Stimulated activated CD8-positive, alpha-beta memory T cell treated with anti-CD3 and anti-CD28 coated beads, Interleukin-2, amount 100 ng/mL, for 1 hour (primary cell): ENCODE data around the gene ZNF181.

Source experiments
- DNase-seq, 2 donors: peaks; one replicate each; pipeline ENCODE4 v3.0.0-alpha.2; 2020; ENCODE audit warnings: low read depth in 2 of 2

The ZNF181 gene

GRCh38 chr19:34757441-34757840, 23.4 kb downstream of the ZNF181 start:
- no peak for DNase-seq

DNA sequence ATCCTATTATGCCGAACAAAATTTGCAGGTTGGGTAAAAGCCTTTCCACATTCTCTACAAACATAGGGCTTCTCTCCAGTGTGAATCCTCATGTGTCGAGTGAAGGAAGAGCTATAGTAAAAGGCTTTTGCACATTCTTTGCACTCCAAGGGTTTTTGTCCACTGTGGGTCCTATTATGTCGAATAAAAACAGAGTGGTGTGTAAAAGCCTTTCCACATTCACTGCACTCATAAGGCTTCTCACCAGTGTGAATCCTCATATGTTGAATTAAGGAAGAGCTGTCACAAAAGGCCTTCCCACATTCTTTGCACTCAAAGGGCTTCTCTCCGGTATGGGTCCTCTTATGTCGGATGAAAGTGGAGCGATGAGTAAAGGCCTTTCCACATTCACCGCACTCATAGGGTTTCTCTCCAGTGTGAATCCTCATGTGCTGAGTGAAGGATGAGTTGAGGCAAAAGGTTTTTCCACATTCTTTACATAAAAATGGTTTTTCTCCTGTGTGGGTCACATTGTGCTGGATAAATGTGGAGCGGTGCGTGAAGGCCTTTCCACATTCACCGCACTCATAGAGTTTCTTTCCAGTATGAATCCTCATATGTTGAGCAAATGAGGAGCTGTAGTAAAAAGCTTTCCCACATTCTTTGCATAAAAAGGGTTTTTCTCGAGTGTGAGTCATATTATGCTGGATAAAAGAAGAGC, 25.3 kb downstream of the ZNF181 start:
- DNase-seq: no peak

DNA sequence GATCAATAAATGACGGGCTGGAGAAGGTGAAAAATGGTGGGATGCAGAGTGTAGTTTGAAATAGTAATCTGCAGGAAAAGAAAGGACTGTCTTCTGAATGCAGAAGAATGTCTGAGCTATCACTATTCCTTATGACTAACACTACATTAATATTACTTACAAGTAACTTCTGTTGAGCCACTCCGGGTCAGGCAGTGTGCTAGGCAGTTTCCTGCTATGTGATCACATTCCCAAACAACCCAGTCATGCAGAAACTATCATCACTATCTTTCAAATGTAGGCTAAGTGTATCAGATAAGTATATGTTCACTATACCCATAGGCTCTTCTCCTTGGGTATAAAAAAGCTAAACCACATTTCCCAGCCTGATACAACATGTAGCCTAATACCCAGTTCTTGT, 32.3 kb downstream of the ZNF181 start:
- no peak for DNase-seq

DNA sequence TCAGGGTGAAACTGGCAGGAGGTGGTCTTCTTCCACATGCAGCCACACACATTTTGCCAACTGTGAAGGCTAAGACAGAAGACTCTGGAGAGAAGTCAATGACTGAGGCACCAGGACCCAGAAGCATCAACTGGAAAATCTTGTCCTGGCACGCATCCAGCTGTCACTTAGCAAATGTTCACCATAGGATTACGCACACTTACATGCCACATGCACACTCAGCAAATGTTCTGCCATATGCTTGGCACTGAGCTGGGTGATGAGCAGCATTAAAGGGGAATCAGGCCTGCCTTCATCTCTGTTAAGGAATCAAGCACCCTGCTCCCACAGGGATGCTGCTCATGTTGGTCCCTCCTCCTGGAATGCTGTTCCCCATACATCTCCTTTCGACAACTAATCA, 33.9 kb downstream of the ZNF181 start:
- DNase-seq: no peak

DNA sequence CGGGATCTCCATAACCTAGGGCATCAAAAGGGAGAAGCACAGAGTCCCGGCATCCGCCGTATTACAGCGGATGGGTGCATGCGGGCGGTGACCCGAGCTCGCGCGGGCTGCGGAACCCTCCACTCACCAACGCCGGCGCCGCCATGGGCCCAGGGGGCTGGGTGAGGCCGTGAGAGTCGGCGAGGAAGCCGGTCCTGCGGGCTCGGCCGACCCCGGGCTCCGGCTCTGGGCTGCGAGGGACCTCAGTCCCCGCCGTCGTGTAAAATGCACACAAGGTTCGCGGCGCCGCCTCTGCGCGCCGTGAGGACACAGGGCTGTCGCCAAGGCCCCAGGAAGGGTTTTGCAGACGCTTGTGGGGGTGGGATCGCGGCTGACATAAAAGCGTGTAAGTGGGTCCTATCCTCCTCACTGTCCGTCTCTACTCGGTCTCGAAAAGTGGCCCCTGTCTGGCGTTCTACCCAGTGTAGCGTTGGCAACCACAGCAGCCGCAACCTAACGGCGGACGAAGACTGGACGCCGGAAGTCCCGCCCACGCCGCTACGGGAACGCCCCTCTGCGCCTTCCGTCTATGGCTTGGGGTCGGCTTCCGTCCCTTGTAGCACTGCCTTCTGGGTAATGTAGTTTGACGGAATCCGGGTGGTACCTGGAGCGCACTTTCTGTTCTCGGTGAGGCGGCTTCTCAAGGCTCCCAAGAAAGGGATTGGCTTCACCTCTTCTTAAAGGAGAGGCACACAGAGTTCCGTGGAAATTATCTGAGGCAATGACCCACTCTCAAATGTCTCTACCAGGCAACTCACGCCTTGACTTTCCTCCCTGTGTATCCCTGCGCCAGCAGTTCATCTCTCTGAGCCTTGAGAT, 38.9 kb downstream of the ZNF181 start, which contains the start of gene ZNF599:
TSS of gene ZNF599 (minus strand) at position 519 of the 858 bp plus-strand sequence. CDS start at position 145, 374 bp downstream.
- DNase-seq: peak; percentile 78 to 81

- DNase-seq: no peak
Observed at GRCh38 chr19:34773555-34773864, 39.5 kb downstream of the ZNF181 start.

DNA sequence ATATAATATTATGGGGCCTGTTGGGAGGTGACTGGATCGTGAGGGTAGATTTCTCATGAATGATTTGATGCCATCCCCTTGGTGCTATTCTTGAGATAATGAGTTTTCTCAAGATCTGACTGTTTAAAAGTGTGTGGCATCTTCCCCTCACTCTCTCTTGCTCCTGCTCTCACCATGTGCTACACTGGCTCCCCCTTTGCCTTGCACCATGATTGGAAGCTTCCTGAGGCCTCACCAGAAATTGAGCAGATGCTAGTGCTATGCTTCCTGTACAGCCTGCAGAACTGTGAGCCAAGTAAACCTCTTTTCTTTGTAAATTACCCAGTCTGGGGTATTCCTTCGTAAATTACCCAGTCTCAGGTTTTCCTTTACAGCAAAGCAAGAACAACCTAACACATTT, 40.8 kb downstream of the ZNF181 start:
- no peak for DNase-seq

DNA sequence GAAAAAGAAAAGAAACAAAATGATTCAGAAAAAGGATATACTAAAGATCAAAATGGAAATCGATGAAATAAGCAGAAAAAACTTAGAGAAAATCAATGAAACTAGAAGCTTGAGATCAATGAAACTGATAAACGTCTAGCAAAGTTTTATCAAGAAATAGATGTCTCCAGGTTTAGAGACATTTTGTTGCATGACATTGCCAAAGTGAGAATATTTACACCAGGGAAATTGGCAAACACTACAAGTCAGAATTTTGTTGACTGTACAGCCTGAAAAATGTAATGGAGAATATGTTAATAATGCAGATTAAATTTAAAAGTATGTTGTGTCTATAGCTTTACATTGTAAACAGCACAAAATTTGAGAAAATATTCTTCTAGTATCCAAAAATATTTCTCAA, 44.3 kb downstream of the ZNF181 start:
- DNase-seq: no peak

GRCh38 chr19:34779652-34780051, 45.6 kb downstream of the ZNF181 start:
- no peak for DNase-seq

- DNase-seq: no peak
Observed at GRCh38 chr19:34786236-34786635, 52.2 kb downstream of the ZNF181 start.

DNA sequence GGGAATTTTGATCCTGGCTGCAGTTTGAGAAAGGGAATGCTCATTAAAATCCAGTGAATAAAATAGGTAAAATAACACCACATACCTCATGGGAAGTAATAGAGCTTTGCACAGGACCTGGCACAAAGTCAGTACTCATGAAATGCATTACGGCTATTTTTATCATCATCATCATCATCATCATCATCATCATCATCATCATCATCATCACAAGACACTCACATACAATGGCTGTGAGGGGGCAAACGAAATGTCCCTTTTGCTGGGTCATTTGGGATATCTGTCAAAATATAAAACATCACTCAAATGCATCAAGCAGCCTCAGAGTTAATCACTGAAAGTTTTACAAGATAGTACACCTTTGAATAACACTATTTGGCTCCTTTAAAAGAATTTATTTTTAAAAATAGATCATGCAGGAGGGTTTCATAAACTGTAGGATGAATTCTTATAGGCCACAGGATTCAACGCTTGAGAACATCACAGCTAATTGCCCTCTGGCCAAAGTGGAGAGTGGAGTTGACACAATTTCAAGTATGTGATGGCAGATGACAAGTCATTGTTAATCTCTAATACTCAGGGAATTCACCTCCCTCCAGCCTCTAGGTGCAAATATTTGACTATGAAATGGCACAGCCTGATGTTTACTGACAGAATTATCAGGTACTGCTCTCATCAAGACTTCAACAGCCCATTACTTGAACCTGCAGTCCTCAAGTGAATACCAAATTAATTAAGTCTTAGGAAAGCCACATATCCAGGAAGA, 53.2 kb downstream of the ZNF181 start:
- no peak for DNase-seq

DNA sequence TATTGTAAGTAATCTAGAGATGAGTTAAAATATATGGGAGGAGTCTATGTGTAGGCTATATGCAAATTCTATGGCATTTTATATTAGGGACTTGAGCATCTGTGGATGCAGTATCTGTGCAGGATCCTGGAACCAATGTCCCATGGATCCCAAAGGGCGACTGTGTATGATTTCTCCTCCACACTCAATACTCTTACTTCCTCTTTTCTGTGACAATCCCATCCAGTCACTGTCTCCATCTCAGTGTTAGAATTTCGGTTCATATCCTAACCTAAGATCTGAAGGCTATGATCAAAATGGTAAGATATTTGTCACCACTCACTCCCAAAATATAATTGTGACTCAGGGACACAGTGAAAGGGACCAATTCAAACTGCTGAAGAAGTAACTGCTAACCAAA, 54.0 kb downstream of the ZNF181 start:
- no peak for DNase-seq

DNA sequence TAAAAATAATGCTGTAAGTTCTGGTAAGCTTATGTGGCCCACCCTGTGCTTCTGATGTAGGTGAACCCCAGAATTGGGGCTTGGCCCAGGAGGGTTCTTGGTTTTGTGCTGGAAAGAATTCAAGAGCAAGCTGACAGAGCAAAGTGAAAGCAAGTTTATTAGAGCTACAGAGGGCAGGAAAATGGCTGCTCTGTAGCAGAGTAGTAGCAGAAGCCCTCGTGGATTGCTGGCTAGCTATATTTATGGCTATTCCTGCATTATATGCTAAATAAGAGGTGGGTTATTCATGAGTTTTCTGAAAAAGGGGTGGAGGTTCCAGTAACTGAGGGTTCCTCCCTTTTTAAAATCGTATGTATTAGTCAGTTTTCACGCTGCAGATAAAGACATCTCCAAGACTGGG, 59.5 kb downstream of the ZNF181 start:
- no peak for DNase-seq

- DNase-seq: no peak
Observed at GRCh38 chr19:34794066-34794960, 60.3 kb downstream of the ZNF181 start.
